NB4 (cell line): Measurements from ENCODE around the gene LEMD2.

ENCODE experiments used
- DNase-seq: peaks from one replicate; pipeline ENCODE4 v3.0.0; 2010; ENCODE audit warnings: low read depth
- H3K4me3 ChIP-seq: one replicate; pipeline ENCODE4 v1.5.1; 2011; ENCODE audit warnings: mild to moderate bottlenecking, low read depth, low read length, moderate library complexity
- MYC ChIP-seq: IDR thresholded peaks from 2 replicates; pipeline ENCODE4 v1.6.1; 2011; ENCODE audit warnings: low read depth, low read length
- POLR2A ChIP-seq: IDR thresholded peaks from 2 replicates; pipeline ENCODE4 v1.6.1; 2011; ENCODE audit warnings: mild to moderate bottlenecking; ENCODE audit not compliant: insufficient read length; ENCODE audit errors: extremely low read depth
- TF ChIP-seq, protein P1 (sequence below): IDR thresholded peaks from one replicate; pipeline ENCODE4 v1.5.1; 2012; ENCODE audit warnings: low read depth, low read length
- TF ChIP-seq, protein P2 (sequence below): IDR thresholded peaks from 2 replicates; pipeline ENCODE4 v1.6.1; 2011; ENCODE audit warnings: low read depth, low read length

LEMD2 gene

DNA sequence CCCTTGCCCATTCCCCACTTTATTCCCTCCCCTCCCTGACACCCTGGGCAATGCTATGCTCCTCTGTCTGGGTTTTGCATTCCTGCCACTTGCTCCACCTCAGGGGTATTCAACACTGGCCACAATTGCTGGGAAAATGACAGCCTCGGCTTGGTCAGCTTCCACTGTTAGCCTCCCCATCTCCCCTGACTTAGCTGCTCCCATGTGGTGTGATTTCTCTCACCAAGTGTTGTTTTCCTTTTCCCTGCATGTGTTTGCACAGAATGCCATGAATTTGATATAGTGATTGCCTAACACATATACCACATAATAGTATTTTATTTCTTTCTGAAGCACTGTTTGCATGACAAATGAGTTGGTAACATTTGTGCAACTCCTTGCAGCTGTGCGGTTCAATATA lies 1.4 kb upstream of the LEMD2 start:
- H3K4me3 ChIP-seq: no peak overlapping the region
- TF ChIP-seq, protein P1, sequence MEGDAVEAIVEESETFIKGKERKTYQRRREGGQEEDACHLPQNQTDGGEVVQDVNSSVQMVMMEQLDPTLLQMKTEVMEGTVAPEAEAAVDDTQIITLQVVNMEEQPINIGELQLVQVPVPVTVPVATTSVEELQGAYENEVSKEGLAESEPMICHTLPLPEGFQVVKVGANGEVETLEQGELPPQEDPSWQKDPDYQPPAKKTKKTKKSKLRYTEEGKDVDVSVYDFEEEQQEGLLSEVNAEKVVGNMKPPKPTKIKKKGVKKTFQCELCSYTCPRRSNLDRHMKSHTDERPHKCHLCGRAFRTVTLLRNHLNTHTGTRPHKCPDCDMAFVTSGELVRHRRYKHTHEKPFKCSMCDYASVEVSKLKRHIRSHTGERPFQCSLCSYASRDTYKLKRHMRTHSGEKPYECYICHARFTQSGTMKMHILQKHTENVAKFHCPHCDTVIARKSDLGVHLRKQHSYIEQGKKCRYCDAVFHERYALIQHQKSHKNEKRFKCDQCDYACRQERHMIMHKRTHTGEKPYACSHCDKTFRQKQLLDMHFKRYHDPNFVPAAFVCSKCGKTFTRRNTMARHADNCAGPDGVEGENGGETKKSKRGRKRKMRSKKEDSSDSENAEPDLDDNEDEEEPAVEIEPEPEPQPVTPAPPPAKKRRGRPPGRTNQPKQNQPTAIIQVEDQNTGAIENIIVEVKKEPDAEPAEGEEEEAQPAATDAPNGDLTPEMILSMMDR: no peak
- TF ChIP-seq MYC: no peak
- no peak for TF ChIP-seq POLR2A
- TF ChIP-seq, protein P2, sequence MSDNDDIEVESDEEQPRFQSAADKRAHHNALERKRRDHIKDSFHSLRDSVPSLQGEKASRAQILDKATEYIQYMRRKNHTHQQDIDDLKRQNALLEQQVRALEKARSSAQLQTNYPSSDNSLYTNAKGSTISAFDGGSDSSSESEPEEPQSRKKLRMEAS: no peak
- no peak for DNase-seq

DNA sequence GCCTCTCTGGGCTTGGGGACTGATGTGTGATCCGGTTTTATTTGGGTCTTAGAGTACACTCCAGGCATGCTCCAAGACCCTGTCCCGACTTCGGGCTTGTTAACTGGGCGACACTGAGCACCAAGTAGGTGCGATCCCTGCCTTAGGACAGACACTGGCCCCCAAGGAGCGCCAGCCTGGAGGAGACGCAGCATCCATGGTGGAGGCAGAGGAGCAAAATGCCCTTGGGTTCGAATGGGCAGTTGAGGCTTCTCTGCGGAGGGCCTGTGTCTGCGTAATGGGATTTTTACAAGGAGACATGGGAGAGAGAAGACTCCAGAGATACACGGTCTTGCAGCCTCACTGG lies 593 bp upstream of the LEMD2 start:
- TF ChIP-seq MYC (no peak), POLR2A (no peak)
- TF ChIP-seq, protein P1: no peak
- TF ChIP-seq, protein P2: no peak
- peak overlapping the region; percentile 22 for H3K4me3 ChIP-seq
- DNase-seq: no peak

DNA sequence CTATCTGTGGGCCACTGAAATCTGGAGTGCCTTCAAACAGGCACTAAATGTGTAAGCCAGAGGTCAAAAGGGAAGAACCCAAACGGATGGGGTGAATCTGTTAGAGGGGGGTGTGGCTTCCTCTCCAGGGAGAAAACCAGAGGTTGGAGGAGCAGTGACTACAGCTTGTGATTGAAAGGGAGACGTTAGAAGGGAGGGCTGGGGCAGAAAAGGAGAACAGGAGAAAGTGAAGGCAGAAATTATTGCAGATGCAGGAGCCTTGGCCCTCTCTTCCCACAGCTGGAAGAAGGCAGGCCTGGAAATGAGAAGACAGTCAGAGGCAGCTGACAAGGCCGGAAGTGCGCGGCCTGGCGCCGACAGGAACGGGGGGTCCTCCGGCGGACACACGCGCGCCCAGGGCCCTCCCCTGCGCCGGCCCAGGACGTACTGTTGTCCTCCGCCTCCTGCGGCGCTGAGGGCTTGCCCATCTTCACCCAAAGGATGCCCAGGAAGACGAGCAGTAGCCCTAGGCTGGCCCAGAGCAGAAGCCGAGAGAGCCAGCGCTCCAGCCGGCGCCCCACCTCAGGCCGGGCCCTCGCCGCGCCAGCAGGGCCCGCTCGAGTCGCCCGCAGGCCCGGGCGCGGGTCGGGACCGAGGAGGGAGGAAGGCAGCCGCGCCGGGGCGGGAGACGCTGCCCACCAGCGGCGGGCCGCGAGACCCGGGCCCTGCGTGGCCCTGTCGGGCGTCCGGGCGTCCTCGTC lies 806 bp downstream of the LEMD2 start:
- DNase-seq: peak; percentile 89
- peak overlapping the region; percentile 76 for H3K4me3 ChIP-seq
- TF ChIP-seq, protein P2: peak; percentile 43
- TF ChIP-seq, protein P1: no peak
- TF ChIP-seq POLR2A (peak; percentile 33), MYC (peak; percentile 3; the same call in 1 of the 2 replicates)

DNA sequence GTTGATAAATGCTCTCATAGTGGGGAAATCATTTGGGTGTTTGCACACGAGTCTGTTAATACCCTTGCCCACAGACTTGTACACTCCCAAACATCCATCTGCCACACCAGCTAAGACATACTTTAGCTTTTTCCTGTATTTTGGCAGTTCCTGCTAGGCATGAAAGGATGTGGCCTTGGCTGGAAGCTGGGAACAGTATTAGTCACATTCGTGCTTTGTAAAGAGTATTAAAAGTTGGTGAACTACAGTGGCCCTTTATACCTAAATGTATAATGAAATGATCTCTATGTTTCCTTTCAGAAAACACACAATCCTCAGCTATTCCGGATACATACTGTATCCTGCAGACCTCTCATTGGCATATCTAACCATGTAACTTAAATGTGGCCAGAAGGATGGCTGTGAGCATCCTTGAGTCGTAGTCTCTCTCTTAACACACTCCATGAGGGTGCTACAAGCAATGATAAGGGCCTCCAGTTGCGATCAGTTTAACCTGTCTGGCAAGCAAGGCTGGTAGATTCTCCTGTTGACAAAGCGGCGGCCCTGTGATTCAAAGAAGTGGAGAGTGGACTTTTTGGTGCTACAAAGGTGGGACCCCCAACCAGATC lies 1.5 kb downstream of the LEMD2 start:
- TF ChIP-seq, protein P2: no peak
- TF ChIP-seq MYC: no peak
- no peak for DNase-seq
- H3K4me3 ChIP-seq: peak overlapping the region; percentile 76

DNA sequence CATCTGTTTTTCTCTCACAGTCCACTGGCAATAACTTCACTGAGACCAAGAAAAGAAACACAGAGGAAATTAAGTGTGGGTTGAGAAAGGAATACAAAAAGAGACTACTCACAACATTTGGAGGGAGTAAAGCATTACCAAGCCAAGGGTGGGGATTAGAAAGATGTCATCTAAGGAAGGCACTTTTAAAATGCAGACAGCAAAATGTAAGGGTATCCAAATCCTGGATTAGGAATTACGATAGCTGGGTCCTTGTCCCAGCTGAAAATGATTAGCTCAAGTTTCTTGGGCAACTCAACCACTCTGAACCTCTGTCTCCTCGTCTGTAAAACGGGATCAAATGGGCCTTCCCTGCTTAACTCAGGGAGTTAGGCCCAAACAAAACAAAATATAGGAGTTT lies 2.2 kb downstream of the LEMD2 start:
- H3K4me3 ChIP-seq: no peak overlapping the region
- no peak for TF ChIP-seq MYC
- TF ChIP-seq, protein P2: no peak
- TF ChIP-seq POLR2A: no peak
- TF ChIP-seq, protein P1: no peak

DNA sequence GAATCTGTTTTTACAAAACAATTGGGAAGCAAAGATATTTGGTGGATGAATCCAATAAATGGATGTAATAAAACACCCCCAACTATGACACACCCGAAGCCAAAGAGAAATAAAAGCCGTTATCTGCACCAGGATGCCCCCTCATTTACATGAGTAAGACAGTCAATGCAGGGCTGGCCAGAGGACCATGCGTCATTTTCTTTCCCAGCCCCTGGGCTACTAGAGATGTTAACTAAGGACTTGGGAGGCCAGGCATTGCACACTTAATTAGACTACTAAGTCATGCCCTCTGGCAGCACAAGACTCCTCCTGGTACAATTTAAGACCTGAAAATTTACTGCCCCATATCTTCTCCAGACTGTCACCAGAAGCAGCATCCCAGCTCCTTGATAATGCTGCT lies 3.2 kb downstream of the LEMD2 start:
- TF ChIP-seq MYC: no peak
- TF ChIP-seq, protein P1: no peak
- no peak for TF ChIP-seq POLR2A
- no peak overlapping the region for H3K4me3 ChIP-seq
- DNase-seq: no peak

More for the DNA sequence above, 2.2 kb downstream of the LEMD2 start:
- no peak for DNase-seq
